IMR-90 (cell line): ENCODE results near the gene AP2B1. TPM values are rescaled to one million over a fixed set of nuclear protein-coding genes. Genes with fewer than 3 reads are reported as not detected.

Source experiments
- ATAC-seq: fragments of 200-7000 bp; cut with Tn5 transposase; 2 replicates; pipeline ENCODE4 v1.9.1; 2020; ENCODE audit warnings: low read depth, mild to moderate bottlenecking, moderate library complexity
- BruUV-seq: library from RNA; stranded (reverse); fragments of 400-500 nt; replicated peaks from 2 replicates; lab custom pipeline; 2021; lab: Mats Ljungman, UMichigan
- CTCF ChIA-PET: fragments of 300-600 bp; formaldehyde crosslinking; extraction: SDS; loops from one replicate; lab custom pipeline; 2021; ENCODE audit warnings: antibody characterized with exemption; lab: Yijun Ruan, JAX
- POLR2A ChIA-PET: fragments of 300-600 bp; sonication (Branson Sonifier 250); formaldehyde crosslinking; loops from one replicate; lab custom pipeline; 2022; ENCODE audit warnings: antibody characterized with exemption; ENCODE audit not compliant: unreplicated experiment; lab: Charles Lee
- DNase-seq: peaks from one replicate; pipeline ENCODE4 v3.0.0; 2013
- H2AFZ ChIP-seq: replicated peaks from 2 replicates; pipeline ENCODE3; 2013; ENCODE audit warnings: low read length, mild to moderate bottlenecking; ENCODE audit not compliant: poor library complexity
- H2AK5ac ChIP-seq: 2 replicates; pipeline ENCODE4 v1.6.1; 2013; ENCODE audit warnings: low read depth, low read length, inconsistent platforms
- H2AK9ac ChIP-seq: replicated peaks from 2 replicates; pipeline ENCODE3; 2013; ENCODE audit warnings: mild to moderate bottlenecking, low read depth, low read length, moderate library complexity; ENCODE audit not compliant: poor library complexity
- H2BK120ac ChIP-seq: 2 replicates; pipeline ENCODE4 v1.6.1; 2013; ENCODE audit warnings: low read depth, low read length, inconsistent platforms
- H2BK15ac ChIP-seq: 3 replicates; pipeline ENCODE4 v1.6.1; 2013; ENCODE audit warnings: low read depth, low read length, inconsistent platforms
- H2BK20ac ChIP-seq: 2 replicates; pipeline ENCODE4 v1.6.1; 2013; ENCODE audit warnings: low read depth, mild to moderate bottlenecking, inconsistent platforms, low read length, moderate library complexity
- H2BK5ac ChIP-seq: 2 replicates; pipeline ENCODE4 v1.6.1; 2013; ENCODE audit warnings: mild to moderate bottlenecking, low read depth, low read length, inconsistent platforms; ENCODE audit not compliant: poor library complexity, severe bottlenecking
- H3K14ac ChIP-seq: replicated peaks from 2 replicates; pipeline ENCODE4 v1.6.1; 2013; ENCODE audit warnings: low read depth, low read length, inconsistent platforms
- H3K18ac ChIP-seq: 2 replicates; pipeline ENCODE4 v1.6.1; 2013; ENCODE audit warnings: low read depth, low read length, control low read depth
- H3K23ac ChIP-seq: 2 replicates; pipeline ENCODE4 v1.6.1; 2013; ENCODE audit warnings: low read depth, low read length, inconsistent platforms
- H3K27ac ChIP-seq: 2 replicates; pipeline ENCODE4 v1.5.1; 2013; ENCODE audit warnings: mild to moderate bottlenecking, control low read depth, low read length; ENCODE audit not compliant: insufficient read depth
- H3K27me3 ChIP-seq: 2 replicates; pipeline ENCODE4 v1.6.1; 2013; ENCODE audit warnings: low read length; ENCODE audit not compliant: control insufficient read depth, insufficient read depth
- H3K36me3 ChIP-seq: 2 replicates; pipeline ENCODE4 v1.6.1; 2013; ENCODE audit warnings: low read length, mixed read lengths; ENCODE audit not compliant: control insufficient read depth, insufficient read depth
- H3K4ac ChIP-seq: 2 replicates; pipeline ENCODE4 v1.6.1; 2013; ENCODE audit warnings: low read depth, low read length, inconsistent platforms
- H3K4me1 ChIP-seq: 2 replicates; pipeline ENCODE4 v1.6.1; 2013; ENCODE audit warnings: low read length, mixed read lengths; ENCODE audit not compliant: control insufficient read depth, insufficient read depth
- H3K4me2 ChIP-seq: 2 replicates; pipeline ENCODE4 v1.6.1; 2013; ENCODE audit warnings: low read depth, mild to moderate bottlenecking, control low read depth, low read length, moderate library complexity
- H3K4me3 ChIP-seq: 2 replicates; pipeline ENCODE4 v1.5.1; 2013; ENCODE audit warnings: low read depth, mild to moderate bottlenecking, control low read depth, low read length, moderate library complexity; ENCODE audit not compliant: insufficient read depth
- H3K56ac ChIP-seq: 2 replicates; pipeline ENCODE4 v1.6.1; 2013; ENCODE audit warnings: low read length, inconsistent platforms; ENCODE audit not compliant: insufficient read depth; ENCODE audit errors: extremely low read depth
- H3K79me1 ChIP-seq, 2 experiments: 2 replicates each; pipeline ENCODE4 v1.6.1; 2013; ENCODE audit warnings: low read length in 2 of 2, inconsistent platforms in 1 of 2, low read depth in 1 of 2
- H3K9ac ChIP-seq: 2 replicates; pipeline ENCODE4 v1.6.1; 2013; ENCODE audit warnings: low read depth, low read length, control low read depth
- H3K9me1 ChIP-seq: 2 replicates; pipeline ENCODE4 v1.6.1; 2013; ENCODE audit warnings: low read length, inconsistent platforms; ENCODE audit not compliant: insufficient read depth
- H3K9me3 ChIP-seq: 2 replicates; pipeline ENCODE4 v1.6.1; 2013; ENCODE audit warnings: low read length; ENCODE audit not compliant: control insufficient read depth, insufficient read depth
- H4K20me1 ChIP-seq: 2 replicates; pipeline ENCODE4 v1.6.1; 2013; ENCODE audit warnings: low read length, inconsistent platforms; ENCODE audit not compliant: insufficient read depth
- H4K5ac ChIP-seq: 2 replicates; pipeline ENCODE4 v1.6.1; 2013; ENCODE audit warnings: mild to moderate bottlenecking, low read depth, low read length, control low read depth
- H4K8ac ChIP-seq, 2 experiments: 2 replicates each; pipeline ENCODE4 v1.6.1; 2013; ENCODE audit warnings: low read depth in 2 of 2, low read length in 2 of 2, control low read depth in 1 of 2, inconsistent platforms in 1 of 2
- H4K91ac ChIP-seq: 2 replicates; pipeline ENCODE4 v1.6.1; 2013; ENCODE audit warnings: low read depth, low read length, inconsistent platforms; ENCODE audit not compliant: insufficient read depth
- CEBPB ChIP-seq: IDR thresholded peaks from 2 replicates; pipeline ENCODE4 v1.6.1; 2012; ENCODE audit warnings: low read depth, low read length, improper control_type of control experiment
- FOS ChIP-seq: fragments of 150-350 bp; IDR thresholded peaks from 2 replicates; pipeline ENCODE4 v1.6.1; 2016; ENCODE audit warnings: low read depth, low read length
- RFX5 ChIP-seq: IDR thresholded peaks from 2 replicates; pipeline ENCODE4 v1.8.0; 2012; ENCODE audit warnings: low read depth, mild to moderate bottlenecking, low read length, moderate library complexity
- dilution Hi-C: fragments of 300-500 bp; cut with HindIII; formaldehyde crosslinking; loops from one replicate; pipeline ENCODE4 v1.14.3; 2018; ENCODE audit warnings: low sequenced_read_pairs; ENCODE audit not compliant: unreplicated experiment
- in situ Hi-C: fragments of 300-500 bp; cut with MboI; formaldehyde crosslinking; loops from 3 replicates; pipeline ENCODE4 v1.14.3; 2019; ENCODE audit warnings: low sequenced_read_pairs, inconsistent platforms, mixed read lengths
- intact Hi-C: fragments of 100-400 bp; cut with micrococcal nuclease; formaldehyde crosslinking; loops from 2 replicates; pipeline ENCODE4 v1.10.0; 2022
- polyA plus RNA-seq, 3 experiments: library from polyadenylated mRNA; depleted of rRNA; stranded (reverse); fragments of >200 nt; gene quantifications; 2 replicates each; pipeline ENCODE4 v1.2.3, GENCODE V29; 2012; ENCODE audit warnings: low replicate concordance in 1 of 3
- total RNA-seq: library from RNA; depleted of rRNA; stranded (reverse); fragments of >200 nt; gene quantifications from 2 replicates; pipeline ENCODE4 v1.2.3, GENCODE V29; 2012
- TF ChIP-seq, protein P1 (sequence below): fragments of 150-350 bp; IDR thresholded peaks from 2 replicates; pipeline ENCODE4 v1.6.1; 2017; ENCODE audit warnings: mild to moderate bottlenecking, antibody characterized with exemption, low read length, low read depth
- TF ChIP-seq, protein P2 (sequence below): fragments of 150-350 bp; IDR thresholded peaks from 2 replicates; pipeline ENCODE4 v1.6.1; 2016; ENCODE audit warnings: low read depth, mild to moderate bottlenecking, low read length, moderate library complexity, borderline replicate concordance
- TF ChIP-seq, protein P3 (sequence below): conservative IDR thresholded peaks from 2 replicates; pipeline ENCODE4 v1.5.1; 2012; ENCODE audit warnings: mild to moderate bottlenecking, low read depth, low read length, improper control_type of control experiment

Gene AP2B1
- total and polyA plus RNA-seq, 2 of the 4 experiments (the other 2 are of a cell fraction) = 102 to 125 TPM

DNA sequence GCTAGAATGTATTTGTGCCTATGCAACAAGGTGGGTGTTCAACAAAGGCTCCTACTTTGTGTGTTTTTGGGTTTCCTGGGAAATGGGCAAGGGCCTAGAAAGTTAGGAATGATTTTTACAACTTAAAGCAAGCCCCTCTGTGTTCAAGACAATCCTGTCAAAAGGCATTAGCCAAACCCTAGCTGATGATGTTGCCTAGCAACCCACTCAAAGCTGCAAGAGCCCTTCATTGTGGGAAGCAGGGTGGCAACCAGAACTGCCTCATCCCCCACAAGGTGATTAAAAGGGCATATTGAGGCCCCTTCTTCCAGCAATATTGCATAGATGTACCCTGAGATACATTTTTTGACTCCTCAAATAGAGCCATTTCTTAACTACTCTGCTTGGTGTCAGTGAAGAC lies 128.3 kb downstream of the AP2B1 start:
- H2AK9ac ChIP-seq = no peak overlapping the region

More for the DNA sequence above, 128.3 kb downstream of the AP2B1 start:
- intact Hi-C loops = no loop called here
- H3K14ac ChIP-seq = no peak overlapping the region
- peaks cover 9% of the 10 kb centered on the region for H3K9me1 ChIP-seq
- H4K20me1 ChIP-seq = peaks cover 16% of the 10 kb centered on the region; the same call in 1 of the 2 replicates
- no peak overlapping the region for H3K9ac ChIP-seq
- BruUV-seq = no TSS peak
- no peaks in the 10 kb centered on the region for H3K9me3 ChIP-seq
- H2BK20ac ChIP-seq = no peak overlapping the region
- no peak overlapping the region for H4K5ac ChIP-seq
- H2BK5ac ChIP-seq = no peak overlapping the region
- ATAC-seq (no peak), DNase-seq (no peak)
- H3K27me3 ChIP-seq = no peaks in the 10 kb centered on the region
- no peak overlapping the region for H4K8ac ChIP-seq
- no peak overlapping the region for H3K4me3 ChIP-seq
- in situ Hi-C loops = no loop called here
- ChIA-PET CTCF (no interaction called here), POLR2A (interaction anchor here (0.5 kb wide), 1 partner anchor 39 kb away, joined by 4 read pairs; no protein-coding TSS in a partner anchor)
- no peak overlapping the region for H2BK15ac ChIP-seq
- TF ChIP-seq FOS (no peak), RFX5 (no peak), CEBPB (no peak)
- TF ChIP-seq, protein P1, sequence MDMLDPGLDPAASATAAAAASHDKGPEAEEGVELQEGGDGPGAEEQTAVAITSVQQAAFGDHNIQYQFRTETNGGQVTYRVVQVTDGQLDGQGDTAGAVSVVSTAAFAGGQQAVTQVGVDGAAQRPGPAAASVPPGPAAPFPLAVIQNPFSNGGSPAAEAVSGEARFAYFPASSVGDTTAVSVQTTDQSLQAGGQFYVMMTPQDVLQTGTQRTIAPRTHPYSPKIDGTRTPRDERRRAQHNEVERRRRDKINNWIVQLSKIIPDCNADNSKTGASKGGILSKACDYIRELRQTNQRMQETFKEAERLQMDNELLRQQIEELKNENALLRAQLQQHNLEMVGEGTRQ = no peak
- TF ChIP-seq, protein P2, sequence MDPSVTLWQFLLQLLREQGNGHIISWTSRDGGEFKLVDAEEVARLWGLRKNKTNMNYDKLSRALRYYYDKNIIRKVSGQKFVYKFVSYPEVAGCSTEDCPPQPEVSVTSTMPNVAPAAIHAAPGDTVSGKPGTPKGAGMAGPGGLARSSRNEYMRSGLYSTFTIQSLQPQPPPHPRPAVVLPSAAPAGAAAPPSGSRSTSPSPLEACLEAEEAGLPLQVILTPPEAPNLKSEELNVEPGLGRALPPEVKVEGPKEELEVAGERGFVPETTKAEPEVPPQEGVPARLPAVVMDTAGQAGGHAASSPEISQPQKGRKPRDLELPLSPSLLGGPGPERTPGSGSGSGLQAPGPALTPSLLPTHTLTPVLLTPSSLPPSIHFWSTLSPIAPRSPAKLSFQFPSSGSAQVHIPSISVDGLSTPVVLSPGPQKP = no peak
- TF ChIP-seq, protein P3, sequence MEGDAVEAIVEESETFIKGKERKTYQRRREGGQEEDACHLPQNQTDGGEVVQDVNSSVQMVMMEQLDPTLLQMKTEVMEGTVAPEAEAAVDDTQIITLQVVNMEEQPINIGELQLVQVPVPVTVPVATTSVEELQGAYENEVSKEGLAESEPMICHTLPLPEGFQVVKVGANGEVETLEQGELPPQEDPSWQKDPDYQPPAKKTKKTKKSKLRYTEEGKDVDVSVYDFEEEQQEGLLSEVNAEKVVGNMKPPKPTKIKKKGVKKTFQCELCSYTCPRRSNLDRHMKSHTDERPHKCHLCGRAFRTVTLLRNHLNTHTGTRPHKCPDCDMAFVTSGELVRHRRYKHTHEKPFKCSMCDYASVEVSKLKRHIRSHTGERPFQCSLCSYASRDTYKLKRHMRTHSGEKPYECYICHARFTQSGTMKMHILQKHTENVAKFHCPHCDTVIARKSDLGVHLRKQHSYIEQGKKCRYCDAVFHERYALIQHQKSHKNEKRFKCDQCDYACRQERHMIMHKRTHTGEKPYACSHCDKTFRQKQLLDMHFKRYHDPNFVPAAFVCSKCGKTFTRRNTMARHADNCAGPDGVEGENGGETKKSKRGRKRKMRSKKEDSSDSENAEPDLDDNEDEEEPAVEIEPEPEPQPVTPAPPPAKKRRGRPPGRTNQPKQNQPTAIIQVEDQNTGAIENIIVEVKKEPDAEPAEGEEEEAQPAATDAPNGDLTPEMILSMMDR = no peak
- H3K4me1 ChIP-seq = peaks cover 7% of the 10 kb centered on the region
- no peak overlapping the region for H4K91ac ChIP-seq
- no peak overlapping the region for H2BK120ac ChIP-seq
- H3K18ac ChIP-seq = no peak overlapping the region
- no peak overlapping the region for H2AK5ac ChIP-seq
- no peak overlapping the region for H3K27ac ChIP-seq
- dilution Hi-C loops = no loop called here
- H3K79me1 ChIP-seq = peaks cover 10 to 36% of the 10 kb centered on the region in 2 experiments
- H2AFZ ChIP-seq = no peak overlapping the region
- H3K56ac ChIP-seq = no peak overlapping the region
- H3K4me2 ChIP-seq = no peak overlapping the region
- H3K4ac ChIP-seq = no peak overlapping the region
- peaks cover 13% of the 10 kb centered on the region for H3K36me3 ChIP-seq
- no peak overlapping the region for H3K23ac ChIP-seq
